Measurements from ENCODE around the gene FAM163B. TPM values are rescaled to one million over a fixed set of nuclear protein-coding genes. Genes with fewer than 3 reads are reported as not detected.
"Not testable (repeated sequence)": the region's sequence is repeated elsewhere in the genome, so short reads cannot be mapped to it uniquely, and the experiment has no call there.

The FAM163B gene
- total RNA-seq, 1 experiment from 2014 or later: not detected

GRCh38 chr9:133631111-133631510, 21.9 kb upstream of the FAM163B start:
- Mint-ChIP-seq H3K27ac (ENCODE audit: unreplicated experiment) (no peak overlapping the region), H3K4me1 (ENCODE audit: low read depth, unreplicated experiment) (no peaks in the 10 kb centered on the region), H3K9me3 (ENCODE audit: low read depth, unreplicated experiment) (peaks cover 5% of the 10 kb centered on the region), H3K4me3 (ENCODE audit: low read depth, unreplicated experiment) (no peak overlapping the region), H3K27me3 (ENCODE audit: unreplicated experiment) (peaks cover 68% of the 10 kb centered on the region), H3K36me3 (ENCODE audit: insufficient read depth, unreplicated experiment) (no peaks in the 10 kb centered on the region)
- TF ChIP-seq, protein P1, sequence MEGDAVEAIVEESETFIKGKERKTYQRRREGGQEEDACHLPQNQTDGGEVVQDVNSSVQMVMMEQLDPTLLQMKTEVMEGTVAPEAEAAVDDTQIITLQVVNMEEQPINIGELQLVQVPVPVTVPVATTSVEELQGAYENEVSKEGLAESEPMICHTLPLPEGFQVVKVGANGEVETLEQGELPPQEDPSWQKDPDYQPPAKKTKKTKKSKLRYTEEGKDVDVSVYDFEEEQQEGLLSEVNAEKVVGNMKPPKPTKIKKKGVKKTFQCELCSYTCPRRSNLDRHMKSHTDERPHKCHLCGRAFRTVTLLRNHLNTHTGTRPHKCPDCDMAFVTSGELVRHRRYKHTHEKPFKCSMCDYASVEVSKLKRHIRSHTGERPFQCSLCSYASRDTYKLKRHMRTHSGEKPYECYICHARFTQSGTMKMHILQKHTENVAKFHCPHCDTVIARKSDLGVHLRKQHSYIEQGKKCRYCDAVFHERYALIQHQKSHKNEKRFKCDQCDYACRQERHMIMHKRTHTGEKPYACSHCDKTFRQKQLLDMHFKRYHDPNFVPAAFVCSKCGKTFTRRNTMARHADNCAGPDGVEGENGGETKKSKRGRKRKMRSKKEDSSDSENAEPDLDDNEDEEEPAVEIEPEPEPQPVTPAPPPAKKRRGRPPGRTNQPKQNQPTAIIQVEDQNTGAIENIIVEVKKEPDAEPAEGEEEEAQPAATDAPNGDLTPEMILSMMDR (IDR thresholded peaks at IDR 0.05; ENCODE audit: unreplicated experiment): no peak
- intact Hi-C loops (cut with micrococcal nuclease; ENCODE audit: unreplicated experiment): no loop called here
- CTCF ChIA-PET: interaction anchor here (0.6 kb wide), 1 partner anchor 30 kb away, joined by 3 read pairs; no protein-coding TSS in a partner anchor
- no peak for DNase-seq
- no TSS peak for BruUV-seq (replicated peaks)

DNA sequence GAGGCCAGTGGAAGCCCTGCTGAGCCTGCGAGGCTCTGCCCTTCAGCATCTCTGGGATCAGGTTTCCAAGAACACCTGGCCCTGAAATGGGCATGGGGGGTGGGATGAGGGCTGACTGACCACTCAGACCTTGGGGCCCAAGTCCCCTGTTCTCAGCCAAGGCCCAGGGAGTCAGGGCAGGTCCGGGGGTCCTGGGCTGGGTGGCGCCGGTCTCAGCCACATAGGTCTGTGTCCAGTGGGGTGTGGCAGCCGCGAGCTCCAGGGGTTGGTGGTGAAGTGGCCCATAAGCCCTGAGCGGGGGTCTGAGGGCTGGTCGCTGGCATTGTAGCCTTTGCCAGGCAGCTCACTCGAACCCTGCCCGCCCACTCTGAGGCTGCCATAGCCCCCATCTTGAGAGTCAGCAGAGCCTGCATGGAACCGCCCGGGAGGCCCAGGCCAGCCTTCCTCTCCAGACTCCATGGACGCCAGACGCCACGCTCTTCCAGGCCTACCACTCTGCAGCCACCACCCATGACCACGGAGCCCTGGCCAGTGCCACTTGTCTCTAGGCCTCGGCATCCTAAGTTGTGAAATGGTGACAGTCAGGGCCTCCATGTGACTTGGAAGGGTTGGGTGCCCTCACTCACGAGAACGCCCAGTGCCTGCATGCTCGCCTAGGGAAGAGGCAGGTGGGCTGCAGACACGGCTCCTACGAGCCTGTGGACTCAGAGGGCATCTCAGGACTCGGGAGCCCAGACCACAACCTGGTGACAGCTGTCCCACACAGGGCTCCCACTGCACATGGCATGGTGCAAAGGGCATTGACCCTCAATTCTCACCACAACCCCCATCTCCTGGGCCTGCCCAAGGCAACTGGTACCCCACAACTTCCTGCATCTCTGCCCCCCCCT, 20.3 kb upstream of the FAM163B start:
- no TSS peak for BruUV-seq (replicated peaks)
- intact Hi-C loops (cut with micrococcal nuclease; ENCODE audit: unreplicated experiment): no loop called here
- Mint-ChIP-seq H3K27me3 (ENCODE audit: unreplicated experiment) (peaks cover 71% of the 10 kb centered on the region), H3K36me3 (ENCODE audit: insufficient read depth, unreplicated experiment) (no peaks in the 10 kb centered on the region), H3K4me1 (ENCODE audit: low read depth, unreplicated experiment) (no peaks in the 10 kb centered on the region), H3K27ac (ENCODE audit: unreplicated experiment) (no peak overlapping the region), H3K4me3 (ENCODE audit: low read depth, unreplicated experiment) (no peak overlapping the region), H3K9me3 (ENCODE audit: low read depth, unreplicated experiment) (peaks cover 8% of the 10 kb centered on the region)
- TF ChIP-seq, protein P1 (IDR thresholded peaks at IDR 0.05; ENCODE audit: unreplicated experiment): no peak
- CTCF ChIA-PET: no interaction called here
- DNase-seq: no peak

DNA sequence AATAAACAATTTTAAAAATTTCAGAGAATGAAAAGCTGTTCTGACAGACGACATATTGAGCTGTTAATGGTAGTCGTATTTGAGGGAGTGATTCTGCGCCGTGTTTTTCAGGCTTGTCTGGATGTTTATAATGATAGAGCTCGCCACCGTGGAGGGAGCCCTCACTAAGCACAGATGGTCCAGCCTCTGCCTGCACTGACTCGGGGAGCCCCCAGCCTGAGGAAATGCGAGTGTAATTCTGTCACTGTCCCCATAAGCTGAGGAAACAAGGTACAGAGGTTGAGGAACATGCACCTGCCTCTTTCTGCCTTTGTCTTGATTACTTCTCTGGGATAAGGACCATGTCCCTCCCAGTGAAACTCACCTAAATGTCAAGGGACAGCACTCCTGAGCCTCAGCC, 19.6 kb upstream of the FAM163B start:
- H3K27me3 Mint-ChIP-seq (ENCODE audit: unreplicated experiment): peaks cover 78% of the 10 kb centered on the region
- BruUV-seq (replicated peaks): no TSS peak
- no peak for DNase-seq

DNA sequence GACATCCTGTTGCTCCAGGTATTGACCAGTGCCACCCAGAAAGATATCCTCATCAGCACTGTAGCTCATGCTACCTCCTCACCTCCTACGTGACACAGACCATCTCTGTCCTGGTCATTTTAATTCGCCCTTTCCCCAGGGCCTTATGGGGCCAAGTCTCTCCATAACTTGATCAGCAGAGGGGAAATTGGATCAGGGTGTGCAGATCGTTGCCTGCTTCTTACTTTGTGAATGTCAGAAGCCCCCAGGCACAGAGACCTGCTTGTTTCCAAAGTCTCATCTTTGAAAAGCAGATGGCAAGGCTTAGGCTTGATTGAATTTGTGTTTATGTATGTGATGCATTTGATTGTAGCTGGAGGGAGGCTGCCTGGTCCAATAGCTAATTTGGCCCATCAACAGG, 18.2 kb upstream of the FAM163B start:
- Mint-ChIP-seq H3K4me3 (ENCODE audit: low read depth, unreplicated experiment) (no peak overlapping the region), H3K9me3 (ENCODE audit: low read depth, unreplicated experiment) (peaks cover 8% of the 10 kb centered on the region), H3K27ac (ENCODE audit: unreplicated experiment) (no peak overlapping the region), H3K4me1 (ENCODE audit: low read depth, unreplicated experiment) (no peaks in the 10 kb centered on the region), H3K27me3 (ENCODE audit: unreplicated experiment) (peaks cover 92% of the 10 kb centered on the region), H3K36me3 (ENCODE audit: insufficient read depth, unreplicated experiment) (no peaks in the 10 kb centered on the region)
- no peak for DNase-seq
- intact Hi-C loops (cut with micrococcal nuclease; ENCODE audit: unreplicated experiment): no loop called here
- CTCF ChIA-PET: no interaction called here
- BruUV-seq (replicated peaks): no TSS peak
- TF ChIP-seq, protein P1 (IDR thresholded peaks at IDR 0.05; ENCODE audit: unreplicated experiment): no peak

More for the DNA sequence above, 19.6 kb upstream of the FAM163B start:
- TF ChIP-seq, protein P1 (IDR thresholded peaks at IDR 0.05; ENCODE audit: unreplicated experiment): no peak
- Mint-ChIP-seq H3K9me3 (ENCODE audit: low read depth, unreplicated experiment) (peaks cover 8% of the 10 kb centered on the region), H3K36me3 (ENCODE audit: insufficient read depth, unreplicated experiment) (no peaks in the 10 kb centered on the region), H3K4me3 (ENCODE audit: low read depth, unreplicated experiment) (no peak overlapping the region), H3K4me1 (ENCODE audit: low read depth, unreplicated experiment) (no peaks in the 10 kb centered on the region), H3K27ac (ENCODE audit: unreplicated experiment) (no peak overlapping the region)
- intact Hi-C loops (cut with micrococcal nuclease; ENCODE audit: unreplicated experiment): no loop called here
- CTCF ChIA-PET: no interaction called here

- H3K9me3 Mint-ChIP-seq (ENCODE audit: low read depth, unreplicated experiment); H3K27ac Mint-ChIP-seq (ENCODE audit: unreplicated experiment); H3K4me3 Mint-ChIP-seq (ENCODE audit: low read depth, unreplicated experiment); intact Hi-C loops (cut with micrococcal nuclease; ENCODE audit: unreplicated experiment); H3K36me3 Mint-ChIP-seq (ENCODE audit: insufficient read depth, unreplicated experiment); CTCF ChIA-PET; BruUV-seq (replicated peaks); DNase-seq; H3K4me1 Mint-ChIP-seq (ENCODE audit: low read depth, unreplicated experiment): not testable (repeated sequence)
- peaks cover 100% of the 10 kb centered on the region for H3K27me3 Mint-ChIP-seq (ENCODE audit: unreplicated experiment)
Measured at GRCh38 chr9:133626008-133626407, 16.8 kb upstream of the FAM163B start.

All from Calu3 (cell line).